ENCODE data around the gene ITPR1.
A peak's percentile ranks its signal among the peaks of the same experiment; 100 is the strongest.
"Not testable (repeated sequence)": the region's sequence is repeated elsewhere in the genome, so short reads cannot be mapped to it uniquely, and the experiment has no call there.

The ITPR1 gene

DNA sequence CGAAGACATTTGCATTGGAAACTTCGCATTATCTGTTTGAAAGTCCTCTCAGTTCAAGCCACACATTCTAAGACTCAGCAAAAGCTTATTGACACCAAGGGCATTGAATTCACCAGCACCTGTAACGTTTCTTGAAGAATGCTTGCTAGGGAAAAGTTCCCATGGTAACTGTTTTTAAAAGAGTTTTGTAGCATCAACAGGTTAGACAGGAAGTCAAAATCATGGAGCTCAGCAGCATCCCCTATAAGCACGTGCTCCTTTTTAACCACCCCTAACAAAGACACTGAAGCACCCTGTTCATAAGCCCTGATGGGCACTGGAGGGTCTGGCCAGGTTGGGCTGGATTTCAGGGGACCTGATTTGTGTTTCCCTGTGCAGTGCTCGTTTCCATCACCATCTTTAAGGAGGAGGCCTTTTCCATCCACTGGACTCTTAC, 256.4 kb downstream of the ITPR1 start:
- no peak for DNase-seq

DNA sequence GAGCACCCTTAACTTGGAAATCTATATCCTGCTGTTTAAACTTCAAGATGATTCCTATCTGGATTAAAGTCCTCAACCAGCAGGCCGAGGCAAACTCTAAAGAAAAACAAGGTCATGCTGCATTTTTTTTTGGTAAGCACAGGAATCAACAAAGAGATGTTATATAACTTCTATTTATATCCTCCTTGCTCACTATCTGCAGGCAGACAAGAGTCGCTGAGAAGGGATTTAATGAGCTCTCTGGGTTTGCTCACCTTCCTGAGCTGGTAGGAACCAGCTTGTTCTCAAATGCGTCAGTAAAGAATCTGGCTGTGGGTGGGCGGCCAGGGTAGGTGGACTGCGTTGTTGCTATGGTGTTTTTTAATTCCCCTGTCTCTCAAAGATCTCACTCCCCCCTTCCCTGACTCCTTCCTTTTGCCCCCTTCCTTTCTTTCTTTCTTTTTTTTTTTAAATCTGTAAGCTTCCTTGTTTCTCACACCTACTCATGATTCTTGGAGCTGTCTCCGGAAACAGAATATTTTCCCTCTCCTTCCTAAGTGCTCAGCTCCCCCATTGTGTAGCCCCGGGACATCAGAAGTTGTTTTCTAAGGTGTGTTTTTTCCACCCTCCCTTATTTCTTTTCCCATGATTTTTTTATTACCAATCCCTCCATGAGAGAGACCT, 257.3 kb downstream of the ITPR1 start:
- DNase-seq: peak; percentile 68

DNA sequence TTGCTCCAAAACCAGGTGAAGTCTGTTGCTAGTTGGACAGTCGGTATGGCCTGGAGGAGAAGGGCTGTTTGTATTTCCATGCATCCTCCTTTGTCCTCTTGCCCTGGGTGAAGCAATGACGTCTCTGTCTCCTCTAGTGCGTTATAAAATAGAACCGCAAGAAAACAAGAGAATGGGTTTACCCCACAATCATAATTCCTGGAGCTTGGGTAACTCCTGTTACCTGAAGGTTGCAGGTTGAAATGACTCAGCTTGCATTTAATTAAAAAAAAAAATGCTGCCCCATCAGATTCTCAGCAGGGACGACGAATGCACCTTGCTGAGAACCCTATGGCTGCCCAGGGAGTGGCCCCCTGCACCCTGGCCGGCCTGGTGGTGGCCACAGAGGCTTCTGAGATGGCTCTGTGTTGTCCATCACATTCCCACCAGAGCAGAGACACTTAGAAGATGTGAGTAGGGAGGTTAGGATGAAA, 257.9 kb downstream of the ITPR1 start:
- DNase-seq: peak; percentile 46

DNA sequence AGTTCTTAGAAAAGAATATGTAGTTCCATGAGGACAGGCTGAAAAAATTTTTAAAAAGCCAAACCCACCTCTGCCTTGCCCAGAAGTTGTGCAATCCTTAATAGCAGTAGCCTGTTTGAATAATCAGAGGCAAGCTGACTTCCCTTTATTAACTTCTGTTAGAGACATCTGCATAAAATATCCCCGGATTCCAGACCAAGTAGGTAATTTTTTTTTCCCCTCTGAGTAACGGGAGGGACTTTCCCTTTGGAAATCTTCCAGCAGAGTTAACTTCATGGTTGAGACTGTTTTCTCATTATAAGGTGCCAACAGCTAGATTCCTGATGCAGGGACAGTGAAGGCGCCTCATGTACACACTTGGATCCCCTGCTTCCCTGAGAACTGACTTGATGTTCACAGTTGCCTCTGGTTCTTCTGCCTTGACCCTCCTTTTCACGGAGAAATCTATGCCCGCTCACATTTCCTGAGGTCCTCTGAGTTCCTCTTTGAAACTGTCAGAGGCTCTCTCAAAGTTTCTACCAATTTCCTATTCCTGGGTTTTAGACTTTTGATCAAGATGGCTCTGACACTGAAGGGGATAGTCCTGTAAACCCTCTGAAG, 258.5 kb downstream of the ITPR1 start:
- DNase-seq: no peak

DNA sequence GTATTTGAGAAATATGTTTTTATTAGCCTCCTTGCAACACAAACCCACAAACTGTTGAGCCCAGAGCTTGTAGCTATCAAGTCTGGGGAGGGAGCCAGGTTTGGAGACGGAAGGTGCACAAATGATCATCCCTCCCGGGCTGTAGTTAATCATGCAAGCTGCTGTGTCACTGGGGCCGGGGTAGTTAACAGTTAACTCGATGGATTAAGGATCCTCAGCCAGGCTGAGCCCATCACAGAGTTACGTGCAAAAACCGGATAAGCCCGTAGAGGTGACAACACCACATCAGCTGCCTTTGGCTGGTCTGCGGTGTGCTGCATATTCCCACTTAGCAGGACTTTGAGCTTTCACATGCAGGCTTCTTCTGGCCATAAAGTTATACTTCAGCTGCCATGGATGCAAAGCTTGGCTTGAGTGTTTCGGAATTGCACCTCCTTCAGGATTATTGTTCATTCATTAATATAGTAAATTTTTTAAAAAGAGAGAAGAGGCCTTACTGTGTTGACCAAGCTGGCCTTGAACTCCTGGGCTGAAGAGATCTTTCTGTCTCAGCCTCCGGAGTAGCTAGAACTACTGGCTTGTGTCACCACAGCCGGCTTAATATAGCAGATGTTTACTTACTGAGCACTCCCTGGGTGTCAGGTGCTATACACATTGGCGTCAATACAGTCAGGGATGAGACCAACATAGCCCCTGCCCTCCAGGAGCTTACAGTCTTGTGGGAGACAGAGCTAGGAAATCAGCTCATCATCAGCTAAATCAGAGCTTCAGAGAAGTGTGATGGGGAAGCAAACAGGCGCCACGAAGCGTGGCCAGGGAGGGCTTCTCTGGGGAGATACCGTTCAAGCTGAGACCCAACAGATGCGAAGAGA, 259.3 kb downstream of the ITPR1 start:
- DNase-seq: no peak

DNA sequence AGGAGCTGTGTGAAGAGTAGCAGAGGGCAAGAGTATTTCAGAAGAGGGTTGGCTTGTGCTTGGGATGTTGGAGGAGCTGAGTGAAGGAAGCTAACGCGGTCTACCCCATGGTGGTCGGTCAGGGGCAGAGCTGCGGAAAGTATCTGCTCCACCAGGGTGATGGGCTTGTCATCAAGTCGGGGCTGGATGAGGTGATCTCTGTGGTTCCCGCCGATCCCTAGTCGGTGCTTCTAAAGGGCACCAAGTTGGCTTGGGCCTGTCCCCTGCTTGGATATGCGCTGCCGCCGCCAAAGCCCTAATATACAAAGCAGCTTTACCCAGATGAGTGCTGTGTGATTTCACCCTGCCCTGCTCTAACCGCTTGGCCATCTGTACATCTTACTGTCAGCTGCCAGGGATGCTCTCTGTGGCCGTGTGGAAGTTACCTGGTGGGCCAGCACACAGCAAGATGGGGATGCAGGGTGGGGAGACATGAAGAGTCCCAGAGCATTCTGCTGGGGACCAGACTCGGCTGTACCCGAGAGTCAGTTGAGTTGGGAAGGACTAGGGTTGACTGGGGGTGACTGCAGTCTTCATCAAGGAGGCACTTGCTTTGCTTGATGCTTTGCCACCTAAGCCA, 260.0 kb downstream of the ITPR1 start:
- no peak for DNase-seq

DNA sequence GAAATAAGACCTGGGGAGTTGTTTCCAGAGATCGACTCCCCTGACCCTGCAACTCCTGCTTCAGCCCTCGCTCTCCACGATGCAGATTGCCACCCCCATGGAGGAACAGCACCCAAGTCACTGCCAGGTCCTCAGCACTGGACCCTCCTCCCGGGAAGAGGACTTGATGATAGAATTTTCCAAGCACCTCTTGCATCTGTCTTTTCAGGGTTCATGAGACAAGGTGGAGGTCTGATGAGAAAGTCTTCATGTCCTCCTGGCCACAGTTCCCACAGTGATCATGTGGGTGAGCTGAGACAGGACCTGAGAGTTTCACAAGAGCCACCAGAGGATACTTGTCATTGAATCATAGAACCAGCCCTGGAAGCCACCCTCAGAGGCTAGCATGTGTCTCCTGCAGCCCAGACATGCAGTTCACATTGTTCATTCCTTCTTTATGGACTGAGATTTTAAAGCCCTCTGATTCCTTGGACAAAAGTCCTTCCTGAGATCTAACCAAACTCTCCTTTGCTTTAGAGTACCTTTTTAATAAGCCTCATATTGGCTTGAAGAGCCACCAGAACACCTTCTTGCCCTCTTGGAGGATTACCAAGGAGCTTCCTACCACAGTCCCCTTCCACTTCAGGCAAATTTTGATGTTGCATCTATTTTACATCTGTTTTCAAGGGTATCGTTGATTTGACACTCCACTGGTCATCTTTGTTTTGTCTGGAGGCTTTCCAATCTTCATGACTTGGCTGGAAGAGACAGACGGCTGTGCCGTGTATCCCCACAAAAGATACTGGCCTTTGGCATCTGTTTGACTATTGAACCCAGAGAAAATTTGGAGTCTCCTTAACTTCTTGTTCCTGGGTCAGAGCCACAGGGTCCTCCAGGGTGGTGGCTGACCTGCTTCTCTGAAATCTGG, 261.3 kb downstream of the ITPR1 start:
- no peak for DNase-seq

DNA sequence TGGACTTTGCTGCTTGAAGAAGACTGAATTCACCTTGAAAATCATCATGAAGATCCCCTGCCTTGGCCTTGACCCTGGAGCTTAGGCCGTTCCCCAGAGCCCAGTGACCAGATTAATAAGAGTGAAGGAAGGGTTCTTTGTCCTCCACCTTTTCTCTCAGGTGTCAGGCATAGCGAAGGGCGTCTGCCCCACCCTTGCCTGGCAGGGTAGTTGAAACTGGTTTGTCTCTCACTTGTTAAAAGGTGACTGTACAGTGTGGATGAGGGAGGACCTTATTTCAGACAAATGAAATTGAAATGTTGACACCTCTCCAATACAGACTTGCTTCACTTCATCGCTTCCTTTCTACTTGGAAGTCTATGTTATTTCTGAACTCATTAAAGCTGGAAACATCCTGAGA, 262.4 kb downstream of the ITPR1 start:
- no peak for DNase-seq

DNA sequence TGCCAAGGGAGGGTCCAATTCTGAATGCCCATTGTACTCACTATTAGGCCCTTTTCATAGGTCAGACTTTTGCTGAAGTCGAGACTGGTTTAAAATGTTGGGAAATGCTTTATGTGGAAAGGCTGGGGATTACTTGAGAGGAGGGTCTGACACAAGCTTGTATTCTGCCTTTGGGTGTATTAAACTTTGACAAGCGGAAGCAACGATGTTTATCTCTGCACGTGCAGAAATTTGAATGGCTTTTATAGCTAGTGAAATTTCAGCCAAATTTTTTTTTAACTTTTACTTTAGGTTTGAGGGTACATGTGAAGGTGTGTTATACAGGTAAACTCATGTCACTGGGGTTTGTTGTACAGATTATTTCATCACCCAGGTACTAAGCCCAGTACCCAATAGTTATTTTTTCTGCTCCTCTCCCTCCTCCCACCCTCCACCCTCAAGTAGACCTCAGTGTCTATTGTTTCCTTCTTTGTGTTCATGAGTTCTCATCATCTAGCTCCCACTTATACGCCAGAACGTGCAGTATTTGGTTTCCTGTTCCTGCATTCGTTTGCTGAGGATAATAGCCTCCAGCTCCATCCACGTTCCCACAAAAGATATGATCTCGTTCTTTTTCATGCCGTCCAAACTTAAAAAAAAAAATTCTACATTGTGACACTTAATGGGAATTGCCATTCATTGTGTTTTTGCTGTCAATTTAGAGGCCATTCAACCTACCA, 263.1 kb downstream of the ITPR1 start:
- DNase-seq: no peak

DNA sequence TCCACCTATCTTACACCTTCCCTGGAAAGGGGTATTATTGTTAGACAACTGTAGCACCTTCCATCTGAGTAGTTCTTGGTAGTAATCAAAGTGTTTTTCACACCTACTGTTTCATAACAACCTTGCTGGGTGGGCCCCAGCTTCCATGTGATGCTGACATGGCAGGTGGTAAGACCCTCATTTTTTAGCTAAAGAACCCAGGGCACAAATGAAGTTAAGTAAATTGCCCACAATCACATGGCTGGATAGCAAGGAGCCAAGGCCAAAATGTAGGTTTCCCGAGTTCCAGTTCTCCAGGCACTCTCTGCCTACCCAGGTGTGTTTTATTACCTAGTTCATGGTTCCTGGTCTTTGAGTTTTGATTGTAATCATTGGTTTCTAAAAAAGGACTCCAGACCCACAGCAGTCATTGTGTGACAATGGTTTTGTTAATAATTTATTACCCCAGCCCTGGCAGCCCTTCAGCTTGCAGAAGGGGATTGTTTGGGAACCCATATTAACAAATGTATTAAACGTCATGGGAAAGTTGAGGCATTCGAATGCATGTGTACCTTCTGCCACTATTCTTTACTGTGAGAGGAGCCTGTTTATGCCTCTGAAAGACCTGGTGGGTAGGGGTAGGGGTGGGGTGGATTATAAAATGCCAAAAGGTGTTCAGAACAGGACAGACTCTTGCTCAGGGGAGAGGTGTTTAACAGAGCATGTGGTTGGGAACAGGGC, 263.9 kb downstream of the ITPR1 start:
- no peak for DNase-seq

DNA sequence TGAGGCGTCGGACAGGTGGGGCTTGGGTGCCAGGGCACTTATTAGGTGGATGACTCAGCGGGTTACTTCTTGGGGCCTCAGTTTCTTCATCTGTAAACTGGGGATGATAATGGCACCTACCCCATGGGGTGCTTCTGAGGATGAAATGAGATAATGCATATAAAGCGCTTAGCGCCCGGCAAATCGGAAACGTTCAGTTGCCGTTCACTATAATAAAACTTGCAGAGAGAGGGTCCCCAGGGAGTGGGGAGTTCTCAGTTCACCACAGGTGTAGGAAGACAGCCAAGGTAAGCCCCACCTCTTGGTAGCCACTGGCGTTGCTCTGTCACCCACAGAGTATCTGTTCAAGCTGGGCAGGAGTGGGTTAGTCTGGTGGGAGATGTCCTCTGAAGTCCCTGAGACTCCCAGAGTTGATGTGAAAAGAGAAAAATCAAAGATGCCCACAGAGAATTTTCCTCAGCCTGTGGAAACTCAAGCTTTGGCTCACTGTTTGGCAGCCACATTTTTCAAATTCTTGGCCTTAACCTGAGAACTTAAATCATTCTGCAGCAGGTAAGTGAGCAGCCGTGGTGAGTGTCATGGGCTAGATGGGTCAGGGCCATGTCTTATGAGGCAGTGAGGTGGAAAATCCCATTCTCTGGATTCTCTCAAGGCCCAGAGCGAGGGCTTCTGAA, 264.6 kb downstream of the ITPR1 start:
- no peak for DNase-seq

DNA sequence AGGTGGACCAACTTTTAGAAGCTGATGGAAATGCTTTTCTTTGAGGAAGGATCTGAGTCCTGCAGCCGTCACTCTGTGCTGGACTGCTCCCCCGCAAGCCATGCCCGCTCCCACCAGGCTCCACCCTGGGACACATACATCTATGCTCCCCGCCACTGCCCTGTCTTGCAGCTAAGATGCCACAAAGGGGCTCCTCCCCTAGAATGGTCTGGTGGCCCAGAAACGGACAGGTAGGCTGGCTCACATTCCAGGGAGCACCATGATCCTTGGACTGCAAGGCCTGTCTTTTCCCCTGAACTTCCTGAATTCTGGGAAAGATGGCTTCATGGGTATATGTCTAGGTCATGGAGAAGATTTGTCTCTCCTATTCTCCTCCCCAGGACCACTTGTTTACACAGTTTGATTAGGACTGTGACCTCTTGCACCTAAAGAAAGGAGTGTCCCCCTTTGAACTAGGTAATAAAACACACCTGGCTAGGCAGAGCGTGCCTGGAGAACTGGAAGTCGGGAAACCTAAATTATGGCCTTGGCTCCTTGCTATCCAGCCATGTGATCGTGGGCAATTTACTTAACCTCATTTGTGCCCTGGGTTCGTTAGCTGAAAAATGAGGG, 265.2 kb downstream of the ITPR1 start:
- DNase-seq: no peak

DNA sequence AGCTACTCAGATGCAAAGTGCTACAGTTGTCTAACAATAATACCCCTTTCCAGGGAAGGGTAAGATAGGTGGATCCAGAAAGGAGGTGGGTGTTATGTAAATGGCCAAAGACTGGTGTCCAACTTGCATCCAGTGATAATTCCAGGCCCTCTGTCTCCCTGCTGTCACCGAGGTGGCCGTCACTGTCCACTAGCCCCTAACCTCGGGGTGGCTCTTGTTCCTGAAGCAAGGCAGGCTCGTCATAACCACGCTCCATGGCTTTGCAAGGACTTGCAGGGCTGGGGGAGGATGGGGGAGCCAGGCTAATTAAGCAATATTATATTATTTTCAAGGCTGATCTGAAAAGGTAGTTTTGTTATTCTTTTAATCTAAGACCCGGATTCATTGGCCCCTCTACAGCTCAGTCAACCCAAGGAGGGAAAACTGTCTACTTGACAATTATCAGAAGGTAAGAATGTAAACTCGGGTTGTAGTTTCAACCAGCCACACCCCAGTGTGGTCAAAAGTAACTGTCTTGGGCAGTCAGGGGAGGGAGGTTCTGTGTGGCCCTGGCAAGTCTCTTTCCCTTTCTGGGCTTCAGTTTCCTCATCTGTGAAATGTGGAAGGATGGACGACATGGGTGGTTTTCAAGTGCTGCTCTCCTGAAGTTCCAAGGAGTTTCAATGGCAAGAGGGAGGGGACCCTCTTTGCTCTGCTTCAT, 266.0 kb downstream of the ITPR1 start:
- DNase-seq: no peak

DNA sequence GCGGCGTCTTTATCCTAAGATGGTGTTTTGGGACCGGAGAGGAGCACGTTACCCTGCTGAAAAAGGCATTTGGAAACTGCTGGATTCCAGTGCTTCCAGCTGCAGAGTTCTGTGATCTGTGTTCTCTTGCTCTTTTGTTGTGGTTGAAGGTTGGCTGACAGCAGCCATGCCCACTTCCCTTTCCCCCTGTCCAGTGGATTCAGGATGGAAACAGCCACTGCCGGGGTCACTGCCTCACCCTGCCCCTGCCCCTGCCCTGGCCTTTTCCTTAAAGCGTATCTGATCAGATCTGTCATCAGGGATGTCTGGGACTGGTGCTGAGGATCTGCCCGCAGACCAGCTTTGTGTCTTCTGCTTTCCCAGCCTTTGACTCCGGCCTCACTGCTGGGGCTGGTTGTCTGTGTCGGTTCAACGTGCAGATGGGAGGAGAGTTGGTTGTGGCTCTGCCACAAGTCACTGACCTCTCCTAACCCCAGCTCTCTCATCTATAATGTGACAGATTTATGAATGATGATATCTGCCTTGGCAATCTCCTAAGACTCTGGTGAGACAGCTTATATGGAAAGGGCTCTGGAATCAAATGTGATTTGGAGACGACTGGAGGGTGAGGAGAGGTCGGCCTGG, 266.7 kb downstream of the ITPR1 start:
- no peak for DNase-seq

DNA sequence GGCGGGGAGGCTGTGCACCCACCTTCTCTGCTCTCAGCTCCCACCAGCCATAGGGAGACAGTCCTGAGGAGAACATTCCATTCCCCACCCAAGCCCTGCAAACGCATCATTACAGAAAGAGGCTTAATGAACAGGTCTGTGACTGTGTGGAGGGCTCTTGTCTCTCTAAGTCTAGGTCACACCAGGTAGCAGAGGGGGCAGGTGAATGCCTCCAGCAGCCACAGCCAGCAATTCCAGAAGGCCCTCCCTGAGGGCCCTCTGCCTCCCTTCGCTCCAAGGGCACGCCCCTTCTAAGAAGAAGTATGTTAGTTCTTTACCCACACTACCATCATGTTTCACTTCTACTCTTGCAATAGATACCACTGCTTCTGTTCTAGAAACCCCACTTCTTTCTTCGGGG, 268.6 kb downstream of the ITPR1 start:
- no peak for DNase-seq

DNA sequence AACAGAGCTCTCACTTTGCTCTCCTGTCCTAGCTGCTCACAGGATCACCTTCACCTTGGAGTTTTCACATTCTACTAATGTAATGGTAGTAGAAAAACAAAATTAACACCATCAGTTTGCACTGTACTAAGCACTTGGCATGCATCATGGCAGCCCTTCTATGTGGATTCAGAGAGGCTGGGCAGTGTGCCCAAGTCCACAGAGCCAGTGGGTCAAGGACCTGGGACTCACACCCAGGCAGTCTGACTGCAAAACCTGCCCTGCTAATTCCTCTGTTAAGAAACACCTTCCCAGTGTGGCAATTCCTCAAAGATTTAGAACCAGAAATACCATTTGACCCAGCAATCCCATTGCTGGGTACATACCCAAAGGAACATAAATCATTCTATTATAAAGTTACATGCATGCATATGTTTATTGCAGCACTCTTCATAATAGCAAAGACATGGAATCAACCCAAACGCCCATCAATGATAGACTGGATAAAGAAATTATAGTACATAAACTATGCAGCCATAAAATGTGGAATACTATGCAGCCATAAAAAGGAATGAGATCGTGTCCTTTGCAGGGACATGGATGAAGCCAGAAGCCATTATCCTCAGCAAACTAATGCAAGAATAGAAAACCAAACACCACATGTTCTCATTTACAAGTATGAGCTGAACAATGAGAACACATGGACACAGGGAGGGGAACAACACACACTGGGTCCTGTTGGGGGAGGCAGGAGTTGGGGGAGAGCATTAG, 269.5 kb downstream of the ITPR1 start:
- not testable (repeated sequence) for DNase-seq

DNA sequence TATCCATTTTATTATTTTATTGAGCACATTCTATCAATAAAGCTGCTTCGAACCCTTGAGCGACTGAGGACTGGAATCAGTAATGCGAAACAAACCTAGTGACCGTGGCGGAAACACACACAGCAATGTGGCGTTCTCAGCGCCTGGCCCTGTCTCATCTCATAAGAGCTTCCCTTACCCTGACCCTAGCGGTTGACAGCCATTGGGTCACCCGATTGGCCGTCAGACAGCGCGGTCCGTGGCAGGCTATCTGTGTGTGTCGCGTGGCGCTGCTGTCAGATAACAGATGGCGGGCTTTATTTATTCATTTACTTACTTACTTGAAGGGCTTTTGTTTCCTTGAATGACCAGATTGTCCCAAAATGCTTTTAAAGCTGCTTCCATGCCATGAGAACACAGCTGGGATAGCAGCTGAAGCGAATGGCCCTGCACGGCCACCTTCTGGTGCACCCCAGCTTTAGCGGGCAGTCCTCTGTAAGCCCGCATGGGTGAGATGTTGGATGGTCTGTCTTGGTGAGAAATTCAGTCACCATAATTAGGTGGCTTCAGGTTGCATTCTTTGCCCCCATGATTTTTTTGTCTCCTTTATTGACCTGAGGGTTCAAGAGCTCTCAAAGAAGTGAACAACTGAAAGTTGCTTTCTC, 270.6 kb downstream of the ITPR1 start:
- no peak for DNase-seq
